GM19328 (cell line): Measurements from ENCODE around the gene HIF1AN.

Source experiments
- ATAC-seq: cut with Tn5 transposase; IDR thresholded peaks from one replicate; pipeline ENCODE4 v1.9.1; 2021; ENCODE audit warnings: mild to moderate bottlenecking, moderate library complexity; ENCODE audit not compliant: unreplicated experiment

HIF1AN gene

GRCh38 chr10:100535715-100536353 lies at the start of gene HIF1AN:
HIF1AN (plus strand) TSS chr10:100535943; CDS start chr10:100535959, 16 bp downstream.
- ATAC-seq, result peak; percentile 96

- ATAC-seq, result no peak
Measured at GRCh38 chr10:100487529-100487928, 48.2 kb upstream of the HIF1AN start.

GRCh38 chr10:100489396-100489795 lies 46.3 kb upstream of the HIF1AN start:
- ATAC-seq, result no peak

- ATAC-seq, result no peak
Measured at GRCh38 chr10:100490531-100490930, 45.2 kb upstream of the HIF1AN start.

- ATAC-seq, result no peak
Measured at GRCh38 chr10:100496567-100496966, 39.2 kb upstream of the HIF1AN start.

- no peak for ATAC-seq
Measured at GRCh38 chr10:100498059-100498458, 37.7 kb upstream of the HIF1AN start.

- ATAC-seq, result no peak
Measured at GRCh38 chr10:100501423-100501822, 34.3 kb upstream of the HIF1AN start.

GRCh38 chr10:100502926-100503494 lies 32.7 kb upstream of the HIF1AN start:
- ATAC-seq, result no peak

GRCh38 chr10:100504096-100504495 lies 31.6 kb upstream of the HIF1AN start:
- no peak for ATAC-seq

GRCh38 chr10:100505164-100505563 lies 30.6 kb upstream of the HIF1AN start:
- ATAC-seq, result no peak

- no peak for ATAC-seq
Measured at GRCh38 chr10:100506596-100507356, 29.0 kb upstream of the HIF1AN start.

GRCh38 chr10:100507357-100507732 lies 28.4 kb upstream of the HIF1AN start:
- no peak for ATAC-seq

GRCh38 chr10:100508266-100508665 lies 27.5 kb upstream of the HIF1AN start:
- no peak for ATAC-seq

- no peak for ATAC-seq
Measured at GRCh38 chr10:100508691-100509150, 27.0 kb upstream of the HIF1AN start.

GRCh38 chr10:100509241-100509840 lies 26.4 kb upstream of the HIF1AN start:
- no peak for ATAC-seq

GRCh38 chr10:100510533-100511308 lies 25.0 kb upstream of the HIF1AN start:
- ATAC-seq, result no peak

GRCh38 chr10:100515612-100516011 lies 20.1 kb upstream of the HIF1AN start:
- ATAC-seq, result no peak

GRCh38 chr10:100516847-100517246 lies 18.9 kb upstream of the HIF1AN start:
- ATAC-seq, result no peak

GRCh38 chr10:100518761-100519241 lies 16.9 kb upstream of the HIF1AN start:
- no peak for ATAC-seq

GRCh38 chr10:100519311-100520051 lies 16.3 kb upstream of the HIF1AN start, which contains the start of gene SEC31B:
SEC31B (minus strand) TSS chr10:100519861; CDS start chr10:100516952, 2,909 bp downstream.
- ATAC-seq, result no peak
